ENCODE measurements around the gene FIG4. TPM values are rescaled to one million over a fixed set of nuclear protein-coding genes. Genes with fewer than 3 reads are reported as not detected.
A peak's percentile ranks its signal among the peaks of the same experiment; 100 is the strongest.

Gene FIG4
- total and polyA plus RNA-seq, 8 donors: 18.0 to 24.5 (median 19.0) TPM

- H3K27me3 ChIP-seq: no peaks in the 10 kb centered on the region
- H3K9me3 ChIP-seq: no peaks in the 10 kb centered on the region
- H3K4me1 ChIP-seq: no peaks in the 10 kb centered on the region
- TF ChIP-seq CTCF (IDR thresholded peaks at IDR 0.05): no peak
- H3K27ac ChIP-seq: no peak overlapping the region
- peaks cover 0 to 56% of the 10 kb centered on the region in 2 donors for H3K36me3 ChIP-seq
- DNase-seq (no peak), ATAC-seq (no peak)
- intact Hi-C loops (cut with DNase I): no loop called here
- H3K4me3 ChIP-seq: no peak overlapping the region
Measured at GRCh38 chr6:109736273-109737025, 45.4 kb downstream of the FIG4 start.

- ATAC-seq (no peak), DNase-seq (no peak)
- H3K4me1 ChIP-seq: no peaks in the 10 kb centered on the region
- TF ChIP-seq CTCF (IDR thresholded peaks at IDR 0.05): no peak
- H3K9me3 ChIP-seq: no peaks in the 10 kb centered on the region
- no peak overlapping the region for H3K4me3 ChIP-seq
- intact Hi-C loops (cut with DNase I): no loop called here
- no peak overlapping the region for H3K27ac ChIP-seq
- H3K36me3 ChIP-seq: peaks cover 0 to 57% of the 10 kb centered on the region in 2 donors
- no peaks in the 10 kb centered on the region for H3K27me3 ChIP-seq
Measured at GRCh38 chr6:109738255-109738654, 47.2 kb downstream of the FIG4 start.

- no peak for DNase-seq
- intact Hi-C loops (cut with DNase I): no loop called here
- no peaks in the 10 kb centered on the region for H3K4me1 ChIP-seq
- no peak overlapping the region for H3K4me3 ChIP-seq
- TF ChIP-seq CTCF (IDR thresholded peaks at IDR 0.05): no peak
- no peaks in the 10 kb centered on the region for H3K27me3 ChIP-seq
- no peaks in the 10 kb centered on the region for H3K9me3 ChIP-seq
- H3K27ac ChIP-seq: no peak overlapping the region
- H3K36me3 ChIP-seq: peaks cover 0 to 60% of the 10 kb centered on the region in 2 donors
- ATAC-seq: no peak
Measured at GRCh38 chr6:109738667-109739066, 47.6 kb downstream of the FIG4 start.

GRCh38 chr6:109739686-109740085 is 48.6 kb downstream of the FIG4 start:
- Histone ChIP-seq H3K27ac (peak overlapping the region in 1 of 2 donors; percentile 81), H3K36me3 (peaks cover 0 to 68% of the 10 kb centered on the region in 2 donors), H3K27me3 (no peaks in the 10 kb centered on the region), H3K4me1 (no peaks in the 10 kb centered on the region), H3K4me3 (no peak overlapping the region), H3K9me3 (no peaks in the 10 kb centered on the region)
- no peak for TF ChIP-seq CTCF (IDR thresholded peaks at IDR 0.05)
- DNase-seq (peak in 1 of 4 donors; percentile 34), ATAC-seq (no peak)
- intact Hi-C loops (cut with DNase I): no loop called here

GRCh38 chr6:109740787-109741186 is 49.7 kb downstream of the FIG4 start:
- DNase-seq: peak in 2 of 4 donors; percentile 31 to 69

More at GRCh38 chr6:109740787-109741186, 49.7 kb downstream of the FIG4 start:
- Histone ChIP-seq H3K9me3 (no peaks in the 10 kb centered on the region), H3K27ac (peak overlapping the region in 1 of 2 donors; percentile 81), H3K4me3 (no peak overlapping the region), H3K4me1 (no peaks in the 10 kb centered on the region), H3K27me3 (no peaks in the 10 kb centered on the region), H3K36me3 (peaks cover 0 to 58% of the 10 kb centered on the region in 2 donors)
- no peak for TF ChIP-seq CTCF (IDR thresholded peaks at IDR 0.05)
- intact Hi-C loops (cut with DNase I): no loop called here
- ATAC-seq: peak; percentile 41

Data from left lung (tissue), 10 donors.